ENCODE data around the gene HMOX2. TPM values are rescaled to one million over a fixed set of nuclear protein-coding genes. Genes with fewer than 3 reads are reported as not detected.

The HMOX2 gene
- polyA plus RNA-seq, 2 of the 4 experiments (the other 2 are of a cell fraction): 35.4 to 47.7 TPM

DNA sequence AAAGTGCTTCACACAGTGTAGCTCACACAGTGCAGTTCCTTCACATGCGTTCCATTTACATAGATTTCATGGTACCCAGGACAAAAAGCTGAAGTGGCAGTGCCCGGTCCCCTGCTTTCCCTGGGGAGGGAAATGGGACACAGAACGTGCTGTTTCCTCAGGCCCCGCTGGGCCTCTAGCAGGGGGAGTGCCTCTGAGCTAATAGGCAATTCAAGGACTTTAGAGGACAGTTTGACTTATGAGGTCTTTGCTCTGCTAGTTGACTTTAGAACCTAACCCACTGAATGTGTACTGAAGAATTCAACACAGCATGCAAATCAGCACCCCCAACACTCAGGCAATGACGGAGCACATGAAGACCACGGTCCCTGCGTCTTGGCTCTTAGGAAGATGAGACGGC, 55.6 kb downstream of the HMOX2 start:
- Histone ChIP-seq H3K4me2 (no peak overlapping the region), H3K4me1 (no peaks in the 10 kb centered on the region), H3K27ac (no peak overlapping the region), H3K9me3 (no peaks in the 10 kb centered on the region), H3K4me3 (no peak overlapping the region)
- DNase-seq (ENCODE audit: low read depth in 1 of 2, low spot score in 1 of 2) (no peak), FAIRE-seq (no peak), ATAC-seq (no peak)
- no peak for TF ChIP-seq HOXB13 (CRISPR knock-in tag; IDR thresholded peaks at IDR 0.05; ENCODE audit: low read depth)
- no peak for TF ChIP-seq SMC3 (IDR thresholded peaks at IDR 0.05)
- no peak for TF ChIP-seq NPAS2 (CRISPR knock-in tag; IDR thresholded peaks at IDR 0.05; ENCODE audit: borderline replicate concordance)
- TF ChIP-seq HOXB5 (CRISPR knock-in tag; IDR thresholded peaks at IDR 0.05): no peak
- TF ChIP-seq, protein P1, sequence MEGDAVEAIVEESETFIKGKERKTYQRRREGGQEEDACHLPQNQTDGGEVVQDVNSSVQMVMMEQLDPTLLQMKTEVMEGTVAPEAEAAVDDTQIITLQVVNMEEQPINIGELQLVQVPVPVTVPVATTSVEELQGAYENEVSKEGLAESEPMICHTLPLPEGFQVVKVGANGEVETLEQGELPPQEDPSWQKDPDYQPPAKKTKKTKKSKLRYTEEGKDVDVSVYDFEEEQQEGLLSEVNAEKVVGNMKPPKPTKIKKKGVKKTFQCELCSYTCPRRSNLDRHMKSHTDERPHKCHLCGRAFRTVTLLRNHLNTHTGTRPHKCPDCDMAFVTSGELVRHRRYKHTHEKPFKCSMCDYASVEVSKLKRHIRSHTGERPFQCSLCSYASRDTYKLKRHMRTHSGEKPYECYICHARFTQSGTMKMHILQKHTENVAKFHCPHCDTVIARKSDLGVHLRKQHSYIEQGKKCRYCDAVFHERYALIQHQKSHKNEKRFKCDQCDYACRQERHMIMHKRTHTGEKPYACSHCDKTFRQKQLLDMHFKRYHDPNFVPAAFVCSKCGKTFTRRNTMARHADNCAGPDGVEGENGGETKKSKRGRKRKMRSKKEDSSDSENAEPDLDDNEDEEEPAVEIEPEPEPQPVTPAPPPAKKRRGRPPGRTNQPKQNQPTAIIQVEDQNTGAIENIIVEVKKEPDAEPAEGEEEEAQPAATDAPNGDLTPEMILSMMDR (IDR thresholded peaks at IDR 0.05): no peak
- TF ChIP-seq ESRRA (IDR thresholded peaks at IDR 0.05; ENCODE audit: borderline replicate concordance, low read length): no peak
- TF ChIP-seq FOXS1 (CRISPR knock-in tag; IDR thresholded peaks at IDR 0.05): no peak
- TF ChIP-seq, protein P2, sequence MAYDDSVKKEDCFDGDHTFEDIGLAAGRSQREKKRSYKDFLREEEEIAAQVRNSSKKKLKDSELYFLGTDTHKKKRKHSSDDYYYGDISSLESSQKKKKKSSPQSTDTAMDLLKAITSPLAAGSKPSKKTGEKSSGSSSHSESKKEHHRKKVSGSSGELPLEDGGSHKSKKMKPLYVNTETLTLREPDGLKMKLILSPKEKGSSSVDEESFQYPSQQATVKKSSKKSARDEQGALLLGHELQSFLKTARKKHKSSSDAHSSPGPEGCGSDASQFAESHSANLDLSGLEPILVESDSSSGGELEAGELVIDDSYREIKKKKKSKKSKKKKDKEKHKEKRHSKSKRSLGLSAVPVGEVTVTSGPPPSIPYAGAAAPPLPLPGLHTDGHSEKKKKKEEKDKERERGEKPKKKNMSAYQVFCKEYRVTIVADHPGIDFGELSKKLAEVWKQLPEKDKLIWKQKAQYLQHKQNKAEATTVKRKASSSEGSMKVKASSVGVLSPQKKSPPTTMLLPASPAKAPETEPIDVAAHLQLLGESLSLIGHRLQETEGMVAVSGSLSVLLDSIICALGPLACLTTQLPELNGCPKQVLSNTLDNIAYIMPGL (CRISPR knock-in tag; IDR thresholded peaks at IDR 0.05; ENCODE audit: borderline replicate concordance): no peak
- TF ChIP-seq, protein P3, sequence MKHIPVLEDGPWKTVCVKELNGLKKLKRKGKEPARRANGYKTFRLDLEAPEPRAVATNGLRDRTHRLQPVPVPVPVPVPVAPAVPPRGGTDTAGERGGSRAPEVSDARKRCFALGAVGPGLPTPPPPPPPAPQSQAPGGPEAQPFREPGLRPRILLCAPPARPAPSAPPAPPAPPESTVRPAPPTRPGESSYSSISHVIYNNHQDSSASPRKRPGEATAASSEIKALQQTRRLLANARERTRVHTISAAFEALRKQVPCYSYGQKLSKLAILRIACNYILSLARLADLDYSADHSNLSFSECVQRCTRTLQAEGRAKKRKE (CRISPR knock-in tag; IDR thresholded peaks at IDR 0.05; ENCODE audit: low read depth): no peak
- no peak for TF ChIP-seq RCOR1 (IDR thresholded peaks at IDR 0.05; ENCODE audit: low read depth, low read length)
- TF ChIP-seq ZFP36 (IDR thresholded peaks at IDR 0.05; ENCODE audit: borderline replicate concordance, partially characterized antibody): no peak
- TF ChIP-seq RNF2 (IDR thresholded peaks at IDR 0.05; ENCODE audit: borderline replicate concordance, low read depth): no peak
- no peak for TF ChIP-seq NFE2L2 (conservative IDR thresholded peaks at IDR 0.05; ENCODE audit: low read length)
- TF ChIP-seq, protein P4, sequence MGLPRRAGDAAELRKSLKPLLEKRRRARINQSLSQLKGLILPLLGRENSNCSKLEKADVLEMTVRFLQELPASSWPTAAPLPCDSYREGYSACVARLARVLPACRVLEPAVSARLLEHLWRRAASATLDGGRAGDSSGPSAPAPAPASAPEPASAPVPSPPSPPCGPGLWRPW (IDR thresholded peaks at IDR 0.05): no peak
- POLR2A ChIA-PET: no interaction called here
- WGBS (ENCODE audit: missing lambda C conversion rate): 87% methylated on average over 8 of the region's 8 CpGs
- CTCF ChIA-PET: interaction anchor here (0.9 to 2.9 kb wide), 7 partner anchors 12 to 93 kb away, joined by 3 to 7 read pairs (median 5); partner anchors contain the start of gene MGRN1

DNA sequence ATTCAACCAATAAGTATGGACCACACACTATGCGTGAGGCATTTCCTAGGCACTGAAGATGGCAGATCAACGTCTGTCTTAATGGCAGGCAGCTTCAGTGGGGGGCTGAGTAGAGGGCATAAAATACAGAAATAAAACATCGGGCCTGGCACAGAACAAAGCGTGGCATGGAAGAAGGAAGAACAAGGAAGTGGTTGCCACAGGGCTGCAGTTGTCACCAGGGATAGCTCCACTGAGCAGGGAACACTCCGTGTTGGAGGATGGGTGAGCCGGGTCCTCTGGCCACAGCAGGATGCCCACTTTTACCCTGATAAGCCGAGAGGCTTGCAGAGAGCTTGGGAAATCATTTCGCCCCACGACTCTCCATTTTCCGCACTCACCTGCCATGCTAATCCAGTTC, 56.0 kb downstream of the HMOX2 start:
- TF ChIP-seq RAD21 (conservative IDR thresholded peaks at IDR 0.05 in 1 of 2, IDR thresholded peaks at IDR 0.05 in 1 of 2): no peak
- no peak for TF ChIP-seq NFE2L2 (conservative IDR thresholded peaks at IDR 0.05; ENCODE audit: low read length)
- TF ChIP-seq TFCP2L1 (CRISPR knock-in tag; IDR thresholded peaks at IDR 0.05): no peak
- TF ChIP-seq JUN (IDR thresholded peaks at IDR 0.05): no peak
- no peak for TF ChIP-seq CEBPB (IDR thresholded peaks at IDR 0.05)
- TF ChIP-seq FOSL2 (IDR thresholded peaks at IDR 0.05): no peak
- TF ChIP-seq FOSL2 (CRISPR knock-in tag; IDR thresholded peaks at IDR 0.05): no peak
- no peak for TF ChIP-seq TP53 (CRISPR knock-in tag; IDR thresholded peaks at IDR 0.05)
- no peak for TF ChIP-seq EP300 (IDR thresholded peaks at IDR 0.05)
- TF ChIP-seq PHF8 (IDR thresholded peaks at IDR 0.05; ENCODE audit: borderline replicate concordance, low read depth): no peak
- TF ChIP-seq EHMT2 (IDR thresholded peaks at IDR 0.05; ENCODE audit: low read depth): no peak
- no peak for TF ChIP-seq BHLHE40 (IDR thresholded peaks at IDR 0.05; ENCODE audit: low read depth, low read length)
- no peak for TF ChIP-seq CHD4 (IDR thresholded peaks at IDR 0.05; ENCODE audit: borderline replicate concordance)
- no peak for TF ChIP-seq MAZ (IDR thresholded peaks at IDR 0.05; ENCODE audit: borderline replicate concordance, low read depth, low read length)
- TF ChIP-seq, protein P5, sequence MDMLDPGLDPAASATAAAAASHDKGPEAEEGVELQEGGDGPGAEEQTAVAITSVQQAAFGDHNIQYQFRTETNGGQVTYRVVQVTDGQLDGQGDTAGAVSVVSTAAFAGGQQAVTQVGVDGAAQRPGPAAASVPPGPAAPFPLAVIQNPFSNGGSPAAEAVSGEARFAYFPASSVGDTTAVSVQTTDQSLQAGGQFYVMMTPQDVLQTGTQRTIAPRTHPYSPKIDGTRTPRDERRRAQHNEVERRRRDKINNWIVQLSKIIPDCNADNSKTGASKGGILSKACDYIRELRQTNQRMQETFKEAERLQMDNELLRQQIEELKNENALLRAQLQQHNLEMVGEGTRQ (IDR thresholded peaks at IDR 0.05): no peak
- no peak overlapping the region for H3K4me2 ChIP-seq
- ChIA-PET POLR2A (no interaction called here), CTCF (interaction anchor here (0.7 to 1.9 kb wide), 7 partner anchors 12 to 92 kb away, joined by 3 to 6 read pairs (median 5); partner anchors contain the start of gene MGRN1)
- FAIRE-seq: no peak
- WGBS (ENCODE audit: missing lambda C conversion rate): 88% methylated on average over 10 of the region's 10 CpGs
- H3K4me1 ChIP-seq: no peaks in the 10 kb centered on the region; the same call in 2 of the 3 replicates
- H3K9me3 ChIP-seq: no peaks in the 10 kb centered on the region
- H3K4me3 ChIP-seq: no peak overlapping the region
- H3K27ac ChIP-seq: no peak overlapping the region
- no peak for ATAC-seq
- no peak for DNase-seq (ENCODE audit: low read depth in 1 of 2, low spot score in 1 of 2)
